Embryonic facial prominence (tissue), 1 donor: ENCODE measurements around the gene PACSIN1.

Source experiments
- DNase-seq: peaks from one replicate; pipeline ENCODE4 v3.0.0-alpha.2; 2016; ENCODE audit errors: extremely low spot score

Gene PACSIN1

GRCh38 chr6:34527751-34528670 is 62.1 kb downstream of the PACSIN1 start:
- no peak for DNase-seq

- DNase-seq = no peak
Observed at GRCh38 chr6:34528996-34529664, 63.3 kb downstream of the PACSIN1 start.

- no peak for DNase-seq
Observed at GRCh38 chr6:34529665-34530327, 63.9 kb downstream of the PACSIN1 start.

GRCh38 chr6:34530753-34531365 is 65.0 kb downstream of the PACSIN1 start:
- DNase-seq = no peak

DNA sequence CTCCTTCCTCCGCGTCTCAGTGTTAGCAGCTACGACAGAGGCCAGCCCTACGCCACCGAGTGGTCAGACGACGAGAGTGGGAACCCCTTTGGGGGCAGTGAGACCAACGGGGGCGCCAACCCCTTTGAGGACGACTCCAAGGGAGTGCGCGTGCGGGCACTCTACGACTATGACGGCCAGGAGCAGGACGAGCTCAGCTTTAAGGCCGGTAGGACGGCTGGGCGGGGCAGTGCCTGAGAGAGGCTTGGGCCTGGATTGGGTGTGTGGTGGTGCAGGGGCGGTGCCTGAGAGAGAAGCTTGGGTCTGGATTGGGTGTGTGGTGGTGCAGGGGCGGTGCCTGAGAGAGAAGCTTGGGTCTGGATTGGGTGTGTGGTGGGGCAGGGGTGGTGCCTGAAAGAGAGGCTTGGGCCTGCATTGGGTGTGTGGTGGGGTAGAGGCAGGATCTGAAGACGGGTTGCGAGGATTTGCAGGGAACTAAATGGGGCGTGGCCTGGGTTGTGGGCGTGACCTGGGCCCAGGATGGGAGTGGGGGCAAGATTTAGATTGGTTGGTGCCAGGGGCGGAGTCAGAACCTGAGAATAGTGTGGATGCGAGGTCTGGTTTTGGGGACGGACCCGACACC is 65.8 kb downstream of the PACSIN1 start:
- DNase-seq = no peak

- no peak for DNase-seq
Observed at GRCh38 chr6:34532230-34532629, 66.4 kb downstream of the PACSIN1 start.

DNA sequence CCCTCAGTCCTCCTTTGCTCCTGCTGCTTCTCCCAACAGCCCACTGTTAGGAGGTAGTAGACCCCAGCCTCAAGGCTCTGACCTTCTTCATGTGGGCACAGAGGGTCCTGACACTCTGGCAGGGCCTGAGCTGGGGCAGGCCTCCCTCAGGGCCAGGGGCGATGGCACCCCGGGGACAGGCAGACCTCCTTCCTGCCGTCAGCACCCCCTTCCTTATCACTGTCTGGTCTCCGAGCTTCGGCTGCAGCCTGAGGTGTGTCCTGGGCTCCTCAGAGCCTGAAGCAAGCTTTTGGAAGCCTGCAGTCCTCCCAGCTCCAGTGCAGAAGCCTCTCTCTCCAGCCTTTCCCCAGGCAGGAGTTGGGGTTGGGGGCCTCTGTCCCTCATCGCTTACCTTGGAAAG is 68.3 kb downstream of the PACSIN1 start:
- DNase-seq = no peak

DNA sequence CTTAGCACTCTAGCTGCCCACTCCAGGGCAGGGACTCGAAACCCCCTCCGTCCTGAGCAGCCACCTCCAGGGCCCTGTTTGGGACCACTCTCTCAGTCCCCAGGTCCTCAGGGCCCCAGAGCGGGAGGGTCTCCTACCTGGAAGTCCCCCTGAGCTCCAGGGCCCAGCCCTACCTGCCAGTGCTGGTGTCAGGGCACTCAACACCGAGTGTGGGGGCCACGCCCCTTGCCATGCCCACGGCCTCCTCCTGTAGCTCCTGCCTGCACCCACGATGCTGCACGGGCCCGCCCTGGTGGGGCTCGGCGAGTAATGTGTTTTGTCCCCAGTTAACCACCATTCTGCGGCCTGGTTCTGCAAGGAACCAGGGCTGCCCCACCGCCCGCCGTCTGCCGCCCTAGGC is 68.8 kb downstream of the PACSIN1 start:
- DNase-seq = no peak

DNA sequence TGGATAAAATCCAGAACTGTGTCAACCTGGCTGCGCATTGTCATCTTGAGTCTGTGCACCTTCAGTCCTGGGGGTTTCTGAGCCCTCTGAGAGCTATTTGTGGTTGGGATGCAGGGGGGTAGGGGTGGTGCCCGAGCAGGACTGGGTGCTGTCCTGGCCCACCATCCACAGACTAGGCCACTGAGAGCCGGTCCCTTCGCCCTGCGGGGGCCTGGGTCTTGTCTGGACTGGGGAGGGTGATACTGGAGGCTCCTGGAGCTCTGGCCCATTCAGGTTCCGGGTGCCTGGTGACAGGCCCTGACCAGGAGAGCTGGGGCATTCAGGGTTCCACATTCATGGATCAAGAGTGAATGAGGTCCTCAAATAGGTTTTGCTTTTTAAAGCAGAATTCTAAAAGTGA is 69.3 kb downstream of the PACSIN1 start:
- no peak for DNase-seq

GRCh38 chr6:34535646-34536045 is 69.8 kb downstream of the PACSIN1 start:
- DNase-seq = no peak

DNA sequence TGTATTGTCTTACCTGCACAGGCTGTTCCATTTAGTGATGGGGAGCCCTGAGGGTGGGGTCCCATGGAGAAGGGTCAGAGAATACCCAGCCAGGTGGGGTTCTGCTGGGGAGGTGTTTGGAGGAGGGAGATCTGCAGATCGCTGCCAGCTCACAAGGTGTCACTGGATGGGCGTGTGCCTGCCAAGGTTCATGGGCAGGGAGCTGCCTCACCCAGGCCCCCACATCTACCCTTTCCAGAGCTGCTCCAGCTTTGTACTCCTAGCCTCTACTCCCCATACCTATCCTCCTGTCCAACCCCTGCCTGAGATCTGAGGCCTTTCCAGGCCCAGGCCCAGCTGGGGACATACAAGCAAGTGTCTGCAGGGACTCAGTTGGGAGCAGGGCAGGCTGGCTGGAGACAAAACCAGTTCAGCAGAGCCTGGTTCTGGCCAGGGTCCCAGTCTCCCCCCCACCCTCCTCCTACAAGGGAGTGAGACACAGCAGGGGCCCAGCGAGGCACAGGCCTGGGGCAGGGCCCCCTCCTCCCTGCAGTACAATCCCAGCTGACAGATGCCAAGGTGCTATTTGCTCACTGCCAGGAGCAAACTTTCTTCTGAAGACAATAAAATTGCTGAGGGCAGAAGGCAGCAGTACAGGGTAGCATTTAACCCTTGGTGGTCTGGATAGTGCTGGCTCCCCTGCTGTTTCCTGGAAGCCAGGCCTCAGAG is 70.5 kb downstream of the PACSIN1 start:
- DNase-seq = no peak

DNA sequence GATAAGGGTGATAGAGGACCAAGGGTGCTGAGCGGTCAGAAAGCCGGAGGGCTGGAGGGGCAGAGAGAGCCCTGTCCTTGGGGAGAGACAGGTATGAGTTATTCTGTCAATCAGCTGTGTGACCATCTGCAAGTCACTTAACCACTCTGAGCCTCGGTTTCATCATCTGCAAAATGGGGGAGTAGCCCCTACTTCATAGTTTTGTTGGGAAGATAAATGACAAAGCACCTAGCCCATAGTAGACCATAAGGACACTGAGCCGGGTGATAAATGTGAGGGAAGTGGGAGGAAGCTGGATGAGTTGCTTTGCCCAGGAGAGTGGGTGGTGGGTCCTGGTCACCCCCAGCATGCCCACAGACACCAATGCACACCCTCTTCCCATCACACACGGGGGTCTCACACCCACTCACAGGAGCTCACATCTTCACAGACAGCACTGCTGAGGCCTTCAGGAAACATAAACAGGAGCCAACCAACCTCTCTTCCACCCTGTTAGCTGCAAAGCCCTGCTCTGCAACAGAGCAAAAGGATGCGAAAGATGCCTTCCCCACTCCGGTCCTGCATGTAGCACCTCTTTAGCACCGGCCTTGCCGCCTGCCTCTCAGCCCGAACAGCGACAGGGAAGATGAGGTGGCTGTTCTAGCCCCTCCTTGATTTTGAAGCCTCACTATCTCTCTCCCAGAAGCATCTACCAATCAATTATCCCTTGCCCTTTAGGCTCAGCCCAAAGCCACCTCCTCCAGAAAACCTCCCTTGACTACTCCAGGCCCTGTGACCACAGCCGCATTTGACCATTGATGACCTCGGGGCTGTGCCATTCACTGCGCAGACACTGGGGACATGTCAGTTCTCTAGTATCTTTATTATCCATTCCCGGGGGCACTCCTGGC is 71.3 kb downstream of the PACSIN1 start:
- no peak for DNase-seq

- DNase-seq = no peak
Observed at GRCh38 chr6:34537922-34538550, 72.2 kb downstream of the PACSIN1 start.

GRCh38 chr6:34538581-34538980 is 72.7 kb downstream of the PACSIN1 start:
- DNase-seq = no peak

- no peak for DNase-seq
Observed at GRCh38 chr6:34539181-34539580, 73.3 kb downstream of the PACSIN1 start.

- no peak for DNase-seq
Observed at GRCh38 chr6:34540222-34540621, 74.3 kb downstream of the PACSIN1 start.

GRCh38 chr6:34540841-34541240 is 75.0 kb downstream of the PACSIN1 start:
- DNase-seq = no peak

- DNase-seq = no peak
Observed at GRCh38 chr6:34543421-34543820, 77.5 kb downstream of the PACSIN1 start.

GRCh38 chr6:34544052-34544604 is 78.3 kb downstream of the PACSIN1 start:
- no peak for DNase-seq
